NCI-H1417 treated with DMSO at 0.1 percent for 48 hours (cell line): ENCODE measurements around the gene FGF12.

Experiments
- DNase-seq: peaks from one replicate; lab custom pipeline; 2025; lab: John Stamatoyannopoulos, UW

Gene FGF12

GRCh38 chr3:192259661-192260060, 467.7 kb downstream of the FGF12 start:
- DNase-seq, result no peak

DNA sequence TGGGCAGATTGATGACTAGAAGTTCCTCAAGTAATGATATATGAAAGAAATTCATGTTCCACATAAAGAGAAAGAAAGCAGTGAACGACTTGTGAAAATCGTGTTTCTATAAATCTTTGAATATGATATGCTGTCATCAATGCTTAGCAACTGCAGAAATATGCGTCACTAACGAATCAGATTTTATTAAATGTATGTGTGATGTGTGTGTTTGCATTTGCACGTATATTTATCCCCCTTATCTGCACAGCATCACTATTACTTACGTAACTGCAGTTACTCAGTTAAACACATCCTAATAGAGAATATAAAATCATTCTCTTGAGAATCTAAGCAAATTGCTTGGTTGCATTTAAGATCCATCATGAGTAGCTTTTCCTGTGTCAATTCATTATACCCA, 468.6 kb downstream of the FGF12 start:
- DNase-seq, result no peak

DNA sequence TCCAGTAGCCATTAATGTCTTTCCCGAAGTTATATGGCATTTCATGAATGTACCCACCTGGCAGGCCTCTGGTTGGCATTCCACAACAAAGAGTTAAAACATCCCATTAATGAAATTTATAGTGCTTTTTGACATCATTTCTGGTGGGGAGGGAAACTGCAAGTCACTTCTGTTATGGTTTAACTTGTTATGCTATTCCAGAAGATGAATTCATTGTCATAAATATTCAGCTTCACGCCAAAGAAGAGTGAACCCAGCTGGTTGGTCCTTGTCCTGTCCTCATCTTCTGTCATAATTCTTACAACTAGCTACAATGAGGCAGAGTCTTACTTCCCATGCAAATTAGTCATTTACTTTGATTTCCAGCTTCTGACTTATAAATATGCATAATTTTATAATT, 471.5 kb downstream of the FGF12 start:
- no peak for DNase-seq

DNA sequence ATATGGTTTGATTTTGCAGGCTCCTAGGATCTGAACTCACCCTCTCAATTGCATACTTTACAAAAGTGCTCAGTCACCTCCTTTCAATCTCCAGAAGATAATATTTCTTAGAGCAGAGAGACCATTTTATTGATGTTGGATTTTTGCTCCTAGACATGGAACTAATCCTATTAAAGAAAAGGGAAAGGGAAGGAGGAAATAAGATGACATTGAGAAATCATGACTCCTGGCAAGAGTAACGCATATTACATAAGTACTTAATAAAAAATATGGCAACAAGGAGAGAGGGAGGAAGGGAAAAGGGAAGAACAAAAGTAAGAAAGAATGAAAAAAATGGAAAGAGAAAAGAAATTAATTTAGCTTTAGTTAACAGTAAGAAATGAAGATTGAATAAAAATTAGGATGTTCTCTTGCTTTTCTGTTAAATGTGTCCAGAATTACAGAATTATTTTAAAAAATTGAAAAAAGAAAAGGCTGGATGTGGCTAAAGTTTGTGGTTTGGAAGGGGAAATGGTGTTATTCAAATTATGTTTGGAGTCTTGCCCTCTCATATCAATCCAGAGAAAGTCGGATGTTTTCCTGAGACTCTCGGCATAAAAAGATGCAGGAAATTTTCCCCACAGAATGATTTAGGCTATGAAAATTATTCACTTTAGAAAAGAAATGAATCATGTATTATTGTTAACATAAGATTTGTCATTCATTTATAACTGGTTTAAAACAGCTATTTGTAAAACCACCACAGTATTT, 474.0 kb downstream of the FGF12 start:
- DNase-seq, result no peak

DNA sequence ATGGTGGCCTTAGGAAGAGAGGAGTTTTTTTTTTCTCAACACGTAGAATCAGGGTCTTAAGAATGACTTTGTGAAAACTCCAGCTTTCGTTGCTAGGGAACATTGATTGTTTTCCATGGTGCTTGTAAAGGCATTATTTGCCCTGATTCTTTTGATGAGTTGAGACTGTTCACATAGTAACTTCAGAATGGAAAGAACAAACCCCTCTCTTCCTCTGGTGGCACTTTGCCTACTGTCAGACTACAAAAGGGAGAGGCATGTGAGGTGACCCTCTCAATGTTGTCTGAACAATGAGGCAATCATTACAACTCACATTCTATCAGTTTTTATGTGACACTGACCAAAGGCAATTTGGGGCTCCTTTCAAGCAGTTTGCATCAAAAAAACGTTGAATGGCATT, 477.8 kb downstream of the FGF12 start:
- no peak for DNase-seq

DNA sequence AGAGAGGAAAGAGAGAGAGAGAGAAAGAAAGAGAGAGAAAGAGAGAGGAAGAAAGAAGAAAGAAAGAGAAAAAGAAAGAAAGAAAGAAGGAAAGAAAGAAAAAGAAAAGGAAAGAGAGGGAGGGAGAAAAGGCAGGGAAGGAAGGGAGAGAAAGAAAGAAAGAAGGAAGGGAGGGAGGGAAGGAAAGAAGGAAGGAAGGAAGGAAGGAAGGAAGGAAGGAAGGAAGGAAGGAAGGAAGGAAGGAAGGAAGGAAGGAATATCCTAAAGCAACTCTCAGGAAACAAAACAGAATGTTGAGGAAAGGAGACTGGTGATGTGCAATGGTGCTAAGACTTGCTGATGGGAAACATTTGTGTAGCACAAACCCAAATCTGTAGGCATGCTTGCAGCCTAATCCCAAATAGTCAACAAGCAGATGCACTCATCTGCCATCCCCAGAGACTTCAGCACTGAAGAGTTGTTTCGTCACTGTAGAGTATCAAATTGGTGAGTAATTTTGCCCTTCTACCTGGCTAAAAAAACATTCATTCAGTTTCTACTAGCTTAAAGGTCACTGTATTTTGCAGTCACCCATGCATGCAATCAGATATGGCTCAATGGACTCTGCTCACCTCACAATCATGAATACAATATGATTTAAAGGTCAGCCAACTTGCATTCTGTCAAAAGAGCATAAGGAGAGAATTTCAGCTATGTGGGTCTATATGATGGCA, 480.3 kb downstream of the FGF12 start:
- DNase-seq, result no peak

- no peak for DNase-seq
Observed at GRCh38 chr3:192244591-192244990, 482.8 kb downstream of the FGF12 start.

DNA sequence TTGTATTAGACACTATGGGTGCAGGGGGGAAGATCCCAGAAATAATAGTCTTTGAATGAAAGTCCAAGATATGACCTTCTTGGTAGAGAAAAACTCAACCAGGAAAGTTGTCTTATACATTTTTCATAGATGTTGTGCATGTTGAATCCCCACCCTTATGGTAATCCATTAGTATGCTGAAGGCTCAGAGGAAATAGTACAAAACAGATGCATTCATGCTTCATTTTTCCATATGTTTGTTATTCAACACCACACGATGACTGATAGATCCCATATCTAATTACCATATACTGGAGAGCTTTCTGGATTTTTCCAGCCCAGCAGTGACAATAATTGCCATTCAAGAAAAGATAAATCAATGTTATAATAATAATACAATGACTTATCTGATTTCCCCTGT, 487.4 kb downstream of the FGF12 start:
- no peak for DNase-seq

DNA sequence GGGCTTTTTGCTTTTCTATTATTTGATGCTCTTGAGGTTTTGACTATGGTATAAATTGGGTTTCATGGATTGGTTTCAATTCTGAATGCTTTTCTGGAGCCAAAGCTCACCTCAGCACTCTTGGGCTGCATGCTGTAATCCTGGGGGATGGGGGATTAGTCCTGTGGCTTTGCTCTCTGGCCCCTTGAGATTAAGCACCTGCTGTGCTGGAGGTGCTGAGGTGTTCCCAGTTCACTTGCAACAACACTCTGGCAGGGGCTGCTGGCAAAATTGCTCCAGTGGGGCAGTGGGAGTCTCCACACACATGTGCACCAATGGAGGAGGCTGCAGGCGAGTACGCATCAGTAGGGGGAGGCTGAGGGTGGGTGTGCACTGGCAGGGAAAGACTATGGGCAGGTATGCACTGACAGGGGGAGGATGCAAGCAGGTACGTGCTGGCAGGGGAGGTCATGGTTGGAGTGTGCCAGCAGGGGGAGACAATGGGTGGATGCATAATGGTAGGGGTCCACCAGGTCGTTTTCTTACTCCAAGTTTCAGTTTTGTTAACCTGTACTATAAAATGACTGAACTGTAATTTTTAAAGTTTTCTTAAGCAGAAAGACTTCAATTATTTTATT, 489.2 kb downstream of the FGF12 start:
- no peak for DNase-seq

- no peak for DNase-seq
Observed at GRCh38 chr3:192229866-192230265, 497.5 kb downstream of the FGF12 start.

GRCh38 chr3:192224634-192225155, 502.6 kb downstream of the FGF12 start:
- no peak for DNase-seq

- DNase-seq, result peak; percentile 55
Observed at GRCh38 chr3:192223815-192224214, 503.5 kb downstream of the FGF12 start.

GRCh38 chr3:192220915-192221314, 506.4 kb downstream of the FGF12 start:
- DNase-seq, result no peak

GRCh38 chr3:192219926-192220325, 507.4 kb downstream of the FGF12 start:
- no peak for DNase-seq

DNA sequence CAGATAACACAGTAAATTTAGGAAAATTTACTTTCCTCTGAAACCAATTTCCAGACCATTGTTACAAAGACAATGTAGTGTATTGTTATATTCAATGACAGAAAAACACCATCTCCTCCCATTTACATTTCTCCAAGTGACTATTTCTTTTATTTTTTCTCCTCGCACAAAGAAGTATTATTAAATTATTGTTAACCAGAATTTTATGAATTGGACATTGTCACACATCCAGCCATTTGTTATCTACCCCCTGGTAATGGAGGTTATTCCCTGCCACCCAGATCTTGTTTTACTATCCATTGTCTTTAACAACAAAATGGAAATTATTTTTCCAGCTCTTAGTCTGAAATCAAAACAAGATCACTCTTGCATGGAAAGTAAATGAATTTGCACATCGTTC, 511.3 kb downstream of the FGF12 start:
- DNase-seq, result no peak

DNA sequence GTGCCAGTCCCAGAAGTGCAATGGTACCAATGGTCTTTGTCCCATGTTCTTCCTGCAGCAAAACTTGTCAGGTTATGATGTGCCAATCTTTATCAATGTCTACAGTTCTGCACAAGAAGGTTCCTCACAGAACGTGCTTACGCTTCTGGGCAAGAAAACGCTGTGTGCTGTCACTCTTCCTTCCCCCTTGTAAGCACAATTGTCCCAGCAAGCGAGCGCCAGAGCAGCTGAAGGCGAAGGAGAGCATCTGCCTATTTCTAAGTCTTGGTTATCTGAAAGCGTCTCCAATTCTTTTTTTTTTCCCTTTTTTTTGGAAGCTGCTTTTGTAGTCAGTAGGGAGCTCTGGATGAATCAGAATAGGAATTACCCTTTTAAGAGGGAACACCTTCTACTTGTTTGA, 514.4 kb downstream of the FGF12 start:
- DNase-seq, result no peak

DNA sequence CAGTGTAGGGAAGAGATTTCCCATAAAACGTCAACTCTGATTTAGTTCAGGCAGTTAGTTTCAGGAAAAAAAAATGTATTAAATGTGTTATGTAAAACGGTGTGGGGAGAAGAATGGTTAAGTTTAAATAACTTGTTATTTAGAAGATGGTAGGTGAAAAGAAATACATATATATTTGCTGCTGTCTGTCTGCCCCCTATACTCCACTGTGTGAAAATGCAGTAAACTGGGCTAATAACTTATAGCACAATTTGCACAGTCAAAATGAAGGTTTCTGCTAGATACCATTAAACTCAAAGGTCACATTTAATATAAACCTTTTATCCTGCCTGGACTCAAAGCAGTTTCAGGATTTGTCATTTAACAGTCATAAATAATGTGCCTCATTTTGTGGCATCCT, 515.0 kb downstream of the FGF12 start:
- DNase-seq, result no peak

DNA sequence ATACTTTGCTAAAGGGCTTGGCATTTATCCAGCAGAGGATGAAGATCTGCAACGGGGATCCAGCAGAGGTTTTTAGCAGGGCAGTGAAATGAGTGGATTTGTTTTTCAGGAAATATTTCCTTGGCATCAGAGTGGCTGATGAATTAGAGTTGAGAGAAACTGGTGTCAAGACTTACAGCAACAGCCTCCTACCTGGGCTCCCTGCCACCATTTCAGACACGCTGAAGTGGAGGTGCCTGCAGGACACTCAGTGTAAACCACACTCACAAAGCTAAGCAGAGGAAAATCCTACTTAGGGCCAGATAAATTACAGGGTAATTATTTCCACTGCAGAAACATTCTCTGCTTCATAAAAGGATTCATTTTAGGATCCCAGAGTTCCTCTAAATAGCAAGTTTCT, 519.7 kb downstream of the FGF12 start:
- no peak for DNase-seq

DNA sequence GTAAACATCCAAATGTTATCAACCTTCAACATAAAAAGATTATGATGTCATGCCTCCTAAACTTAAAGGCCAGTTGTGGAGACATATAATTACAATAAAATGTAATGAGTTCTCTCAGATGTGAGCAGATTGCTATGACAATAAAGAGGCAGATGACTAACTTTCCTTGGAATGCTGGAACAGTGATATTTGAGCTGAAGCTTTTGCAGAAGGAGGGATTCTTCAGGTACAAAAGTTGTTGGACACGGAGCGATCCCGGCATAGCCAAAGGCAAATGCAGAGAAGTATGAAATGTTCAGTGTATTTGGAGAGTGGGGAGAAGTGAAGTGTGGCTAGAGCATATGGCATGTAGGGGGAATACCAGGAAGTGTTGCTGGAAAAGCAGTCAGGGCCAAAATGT, 520.1 kb downstream of the FGF12 start:
- DNase-seq, result no peak

- DNase-seq, result no peak
Observed at GRCh38 chr3:192194085-192194484, 533.3 kb downstream of the FGF12 start.

DNA sequence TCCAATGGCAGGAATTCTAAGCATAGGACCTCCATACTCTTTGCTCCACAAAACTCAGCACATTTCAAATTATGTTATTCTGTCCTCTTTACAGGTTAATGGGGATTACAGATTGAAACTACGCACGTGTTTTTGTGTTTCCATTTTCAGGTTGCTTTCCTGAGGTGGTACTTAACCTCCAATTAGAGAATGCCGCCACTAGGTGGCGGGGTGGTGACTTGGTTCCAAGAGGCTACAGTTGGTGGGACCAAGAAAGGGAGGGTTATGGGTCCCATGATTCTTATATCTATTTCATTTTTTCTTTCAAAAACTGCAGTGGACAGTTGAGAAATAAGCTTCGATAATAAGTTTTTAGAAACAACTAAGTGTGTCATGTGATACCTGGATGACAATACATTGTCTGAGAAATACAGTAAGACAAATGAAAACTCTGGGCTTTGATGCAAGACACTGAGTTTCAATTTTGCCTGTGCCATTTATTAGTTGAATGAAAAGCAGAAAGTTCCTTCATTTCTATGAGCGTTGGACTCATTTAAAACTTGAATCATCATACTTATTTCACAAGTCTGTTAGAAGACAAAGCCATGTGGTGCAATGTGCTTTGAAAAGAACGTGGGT, 539.0 kb downstream of the FGF12 start:
- DNase-seq, result no peak

GRCh38 chr3:192187485-192188051, 539.8 kb downstream of the FGF12 start:
- DNase-seq, result no peak
